ENCODE measurements around the gene IRS2.

IRS2 gene

GRCh38 chr13:109762791-109763190, 23.6 kb downstream of the IRS2 start:
- no peak for DNase-seq (ENCODE audit: extremely low read depth, insufficient read length)
- H3K27me3 ChIP-seq (replicated peaks; ENCODE audit: control insufficient read depth, insufficient read depth, low read length): no peaks in the 10 kb centered on the region
- TF ChIP-seq CTCF (IDR thresholded peaks at IDR 0.05; ENCODE audit: insufficient read depth, low read length, poor library complexity, severe bottlenecking): no peak
- no peaks in the 10 kb centered on the region for H3K36me3 ChIP-seq (ENCODE audit: control insufficient read depth, insufficient read depth, low read length)
- H3K4me3 ChIP-seq (replicated peaks; ENCODE audit: low read depth, low read length): no peak overlapping the region

GRCh38 chr13:109761695-109762094, 24.7 kb downstream of the IRS2 start:
- TF ChIP-seq CTCF (IDR thresholded peaks at IDR 0.05; ENCODE audit: insufficient read depth, low read length, poor library complexity, severe bottlenecking): no peak
- DNase-seq (ENCODE audit: extremely low read depth, insufficient read length): no peak
- H3K4me3 ChIP-seq (replicated peaks; ENCODE audit: low read depth, low read length): no peak overlapping the region
- no peaks in the 10 kb centered on the region for H3K36me3 ChIP-seq (ENCODE audit: control insufficient read depth, insufficient read depth, low read length)
- H3K27me3 ChIP-seq (replicated peaks; ENCODE audit: control insufficient read depth, insufficient read depth, low read length): no peaks in the 10 kb centered on the region

GRCh38 chr13:109760951-109761350, 25.4 kb downstream of the IRS2 start:
- TF ChIP-seq CTCF (IDR thresholded peaks at IDR 0.05; ENCODE audit: insufficient read depth, low read length, poor library complexity, severe bottlenecking): no peak
- Histone ChIP-seq H3K4me3 (replicated peaks; ENCODE audit: low read depth, low read length) (no peak overlapping the region), H3K36me3 (ENCODE audit: control insufficient read depth, insufficient read depth, low read length) (no peaks in the 10 kb centered on the region), H3K27me3 (replicated peaks; ENCODE audit: control insufficient read depth, insufficient read depth, low read length) (no peaks in the 10 kb centered on the region)
- DNase-seq (ENCODE audit: extremely low read depth, insufficient read length): no peak

- Histone ChIP-seq H3K27me3 (replicated peaks; ENCODE audit: control insufficient read depth, insufficient read depth, low read length) (no peaks in the 10 kb centered on the region), H3K4me3 (replicated peaks; ENCODE audit: low read depth, low read length) (no peak overlapping the region), H3K36me3 (ENCODE audit: control insufficient read depth, insufficient read depth, low read length) (no peaks in the 10 kb centered on the region)
- DNase-seq (ENCODE audit: extremely low read depth, insufficient read length): no peak
- no peak for TF ChIP-seq CTCF (IDR thresholded peaks at IDR 0.05; ENCODE audit: insufficient read depth, low read length, poor library complexity, severe bottlenecking)
Measured at GRCh38 chr13:109760402-109760801, 26.0 kb downstream of the IRS2 start.

GRCh38 chr13:109759609-109760008, 26.8 kb downstream of the IRS2 start:
- no peak overlapping the region for H3K4me3 ChIP-seq (replicated peaks; ENCODE audit: low read depth, low read length)
- no peak for DNase-seq (ENCODE audit: extremely low read depth, insufficient read length)
- TF ChIP-seq CTCF (IDR thresholded peaks at IDR 0.05; ENCODE audit: insufficient read depth, low read length, poor library complexity, severe bottlenecking): no peak
- H3K27me3 ChIP-seq (replicated peaks; ENCODE audit: control insufficient read depth, insufficient read depth, low read length): no peaks in the 10 kb centered on the region
- no peaks in the 10 kb centered on the region for H3K36me3 ChIP-seq (ENCODE audit: control insufficient read depth, insufficient read depth, low read length)

- Histone ChIP-seq H3K27me3 (replicated peaks; ENCODE audit: control insufficient read depth, insufficient read depth, low read length) (no peaks in the 10 kb centered on the region), H3K4me3 (replicated peaks; ENCODE audit: low read depth, low read length) (no peak overlapping the region), H3K36me3 (ENCODE audit: control insufficient read depth, insufficient read depth, low read length) (no peaks in the 10 kb centered on the region)
- no peak for DNase-seq (ENCODE audit: extremely low read depth, insufficient read length)
- no peak for TF ChIP-seq CTCF (IDR thresholded peaks at IDR 0.05; ENCODE audit: insufficient read depth, low read length, poor library complexity, severe bottlenecking)
Measured at GRCh38 chr13:109758937-109759480, 27.4 kb downstream of the IRS2 start.

Data from GM06990 (cell line).